ENCODE results near the gene AQP9.

Gene AQP9

DNA sequence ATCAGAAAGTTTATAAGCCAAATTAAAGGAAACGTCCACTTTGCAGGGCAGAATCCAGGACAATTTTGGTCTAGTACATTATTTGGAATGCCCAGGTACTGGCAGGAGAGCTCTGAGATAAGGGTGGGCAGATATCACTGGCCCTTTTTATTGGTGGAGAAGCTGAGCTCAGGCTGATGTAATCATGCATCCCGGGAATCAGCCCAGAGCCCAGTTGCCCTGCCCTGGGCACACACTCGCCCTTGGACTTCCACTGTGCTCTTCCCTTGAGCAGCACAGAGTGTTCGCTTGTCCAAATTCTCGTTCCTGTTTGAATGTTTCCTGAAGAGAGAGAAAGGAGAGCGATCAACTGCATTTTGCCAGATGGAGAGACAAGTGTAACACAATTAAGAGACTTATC, 3.7 kb downstream of the AQP9 start:
- no peak for DNase-seq

- no peak for DNase-seq
Observed at GRCh38 chr15:58142827-58143461, 4.8 kb downstream of the AQP9 start.

GRCh38 chr15:58145606-58146005, 7.4 kb downstream of the AQP9 start:
- DNase-seq, result no peak

- no peak for DNase-seq
Observed at GRCh38 chr15:58146211-58146610, 8.0 kb downstream of the AQP9 start.

GRCh38 chr15:58146749-58147148, 8.6 kb downstream of the AQP9 start:
- no peak for DNase-seq

DNA sequence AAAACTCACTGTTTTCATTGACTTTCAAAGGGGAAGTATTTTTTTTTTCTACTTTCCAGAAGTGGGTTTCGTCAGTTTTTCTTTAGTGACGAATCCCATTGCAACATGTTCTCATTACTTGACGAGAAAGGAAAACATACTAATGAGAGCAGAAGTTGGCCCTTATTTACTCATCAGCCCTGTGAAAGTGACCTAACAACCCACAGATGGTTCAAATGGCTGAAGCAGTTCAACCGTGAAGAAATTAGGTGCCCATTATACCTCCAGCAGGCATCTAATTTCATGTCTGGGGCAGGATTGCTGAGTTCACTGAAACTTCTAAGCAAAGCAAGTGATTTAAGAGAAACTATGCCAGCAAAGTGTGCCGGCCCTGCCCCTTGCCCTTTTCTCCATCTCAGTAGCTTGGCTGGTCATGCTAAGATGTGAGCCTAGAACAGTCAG, 9.0 kb downstream of the AQP9 start:
- DNase-seq, result no peak

DNA sequence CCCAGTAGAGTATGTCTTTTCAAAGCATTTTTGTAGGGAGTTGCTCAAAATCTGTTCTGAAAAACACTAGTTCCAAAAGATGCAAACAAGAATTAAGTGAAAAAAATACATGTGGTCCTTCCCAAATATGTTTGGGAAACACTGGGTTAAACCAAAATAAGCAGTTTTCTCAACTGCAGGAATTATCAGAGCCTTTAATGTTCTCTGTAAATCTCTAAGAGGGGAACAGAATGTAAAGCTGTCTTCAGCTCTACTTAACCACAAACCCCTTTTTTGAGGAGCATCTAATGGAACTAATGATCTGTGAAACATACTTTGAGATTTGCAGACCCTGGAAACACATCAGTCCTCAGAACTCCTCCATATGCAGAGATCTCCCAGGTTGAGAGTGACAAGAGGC, 9.9 kb downstream of the AQP9 start:
- no peak for DNase-seq

DNA sequence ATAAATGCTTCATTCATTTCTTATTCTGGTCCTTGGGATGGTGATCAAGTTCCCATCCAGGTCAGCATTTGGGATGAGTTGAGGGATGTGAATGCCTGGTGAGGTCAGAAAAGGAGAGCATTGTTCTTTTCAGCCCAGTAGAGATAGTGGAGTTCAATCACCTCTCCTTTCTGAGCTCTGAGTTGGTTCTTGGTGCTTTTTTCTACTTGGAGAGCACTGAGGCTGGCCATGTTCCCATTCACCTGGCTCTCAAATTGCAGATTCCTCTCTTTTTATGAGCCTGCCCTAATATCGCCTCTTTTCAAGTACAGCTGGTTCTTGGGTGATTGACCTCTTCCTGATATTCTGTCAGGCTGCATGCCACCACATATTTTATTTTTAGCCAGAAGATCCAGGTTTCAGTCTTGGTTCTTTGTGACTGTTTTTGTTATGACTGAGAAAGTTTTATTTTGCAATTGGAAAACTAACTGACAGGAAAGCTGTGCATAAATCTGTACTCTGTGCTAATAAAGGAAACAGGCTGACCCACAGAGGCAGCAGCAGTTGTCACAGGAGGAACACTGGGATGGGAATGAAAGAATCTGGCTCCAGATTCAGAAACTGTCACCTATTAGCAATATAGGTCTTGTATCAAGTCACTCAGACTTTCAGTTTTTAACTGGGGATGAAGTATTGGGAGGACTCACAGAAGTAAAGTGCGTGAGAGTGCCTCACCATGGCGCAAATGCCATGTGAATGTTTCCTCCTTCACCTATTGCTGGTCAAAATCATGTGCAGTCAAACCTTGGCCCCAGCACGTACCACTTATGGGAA, 10.7 kb downstream of the AQP9 start:
- no peak for DNase-seq

DNA sequence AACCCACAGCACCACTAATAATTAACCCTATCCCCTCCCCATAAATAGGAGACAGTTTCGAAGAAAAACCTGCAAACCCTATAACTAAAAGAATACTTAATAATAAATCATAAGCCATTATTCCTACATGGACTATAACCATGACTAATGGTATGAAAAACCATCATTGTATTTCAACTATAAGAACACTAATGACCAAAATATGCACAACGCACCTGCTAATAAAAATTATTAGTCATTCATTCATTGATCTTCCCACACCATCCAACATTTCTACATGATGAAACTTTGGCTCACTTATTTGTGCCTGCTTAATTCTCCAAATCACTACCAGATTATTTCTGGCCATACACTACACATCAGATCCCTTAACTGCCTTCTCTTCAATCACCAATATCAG, 16.6 kb downstream of the AQP9 start:
- no peak for DNase-seq

DNA sequence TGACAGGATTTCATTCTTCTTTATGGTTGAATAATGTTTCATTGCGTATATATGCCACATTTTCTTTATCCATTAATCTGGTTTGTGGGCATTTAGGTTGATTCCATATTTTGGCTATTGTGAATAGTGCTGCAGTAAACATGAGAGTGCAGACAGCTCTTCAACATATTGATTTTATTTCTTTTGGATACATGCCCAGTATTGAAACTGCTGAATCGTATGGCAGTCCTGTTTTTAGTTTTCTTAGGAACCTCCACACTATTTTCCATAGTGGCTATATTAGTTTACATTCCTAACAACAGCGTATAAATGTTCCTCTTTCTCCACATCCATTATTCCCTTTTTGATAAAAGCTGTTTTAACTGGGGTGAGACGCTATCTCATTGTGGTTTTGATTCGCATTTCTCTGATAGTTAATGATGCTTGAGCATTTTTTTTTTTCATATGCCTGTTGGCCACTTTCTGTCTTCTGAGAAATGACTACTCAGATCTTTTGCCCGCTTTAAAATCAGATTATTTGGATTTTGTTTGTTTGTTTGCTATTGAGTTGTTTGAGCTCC, 21.7 kb downstream of the AQP9 start:
- no peak for DNase-seq

GRCh38 chr15:58161436-58161930, 23.3 kb downstream of the AQP9 start:
- DNase-seq, result no peak

DNA sequence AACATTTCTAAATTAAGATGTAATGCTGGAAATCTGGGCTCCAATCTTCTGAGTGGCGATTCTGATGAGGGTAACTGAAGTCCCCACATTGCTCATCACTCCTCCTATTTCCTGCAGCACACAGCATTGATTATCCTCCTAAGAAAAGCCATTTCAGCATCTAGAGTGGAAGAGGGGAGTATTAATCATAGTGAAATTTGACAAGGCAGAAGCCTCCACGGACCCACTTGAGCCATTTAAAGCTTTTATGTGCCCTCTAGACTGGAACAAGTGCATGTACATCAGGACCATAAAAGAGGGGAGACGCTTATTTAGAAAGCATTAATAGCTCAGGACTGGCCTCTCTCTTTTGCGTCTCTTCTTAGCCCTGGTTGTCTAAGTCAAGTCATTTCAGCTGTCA, 25.8 kb downstream of the AQP9 start:
- DNase-seq, result no peak

DNA sequence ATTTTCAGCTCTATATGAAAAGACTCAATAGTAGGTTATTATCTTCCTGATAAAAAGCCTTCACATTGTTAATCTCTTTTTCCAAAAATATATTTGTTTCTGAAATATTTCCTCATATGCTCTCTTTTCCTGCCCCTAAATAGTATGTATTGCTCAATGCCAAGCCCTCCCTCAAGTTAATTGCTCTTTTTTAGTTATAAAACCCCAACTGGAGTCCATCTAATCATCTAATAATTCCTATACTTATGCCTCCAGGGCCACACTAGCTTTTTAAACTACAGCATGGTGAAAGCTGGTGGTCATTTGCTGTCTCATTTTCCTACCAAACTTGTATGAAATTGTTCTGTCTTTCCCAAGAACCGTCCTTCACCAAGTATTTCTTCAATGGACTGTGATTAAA, 26.7 kb downstream of the AQP9 start:
- DNase-seq, result no peak

GRCh38 chr15:58165661-58166060, 27.5 kb downstream of the AQP9 start:
- DNase-seq, result no peak

DNA sequence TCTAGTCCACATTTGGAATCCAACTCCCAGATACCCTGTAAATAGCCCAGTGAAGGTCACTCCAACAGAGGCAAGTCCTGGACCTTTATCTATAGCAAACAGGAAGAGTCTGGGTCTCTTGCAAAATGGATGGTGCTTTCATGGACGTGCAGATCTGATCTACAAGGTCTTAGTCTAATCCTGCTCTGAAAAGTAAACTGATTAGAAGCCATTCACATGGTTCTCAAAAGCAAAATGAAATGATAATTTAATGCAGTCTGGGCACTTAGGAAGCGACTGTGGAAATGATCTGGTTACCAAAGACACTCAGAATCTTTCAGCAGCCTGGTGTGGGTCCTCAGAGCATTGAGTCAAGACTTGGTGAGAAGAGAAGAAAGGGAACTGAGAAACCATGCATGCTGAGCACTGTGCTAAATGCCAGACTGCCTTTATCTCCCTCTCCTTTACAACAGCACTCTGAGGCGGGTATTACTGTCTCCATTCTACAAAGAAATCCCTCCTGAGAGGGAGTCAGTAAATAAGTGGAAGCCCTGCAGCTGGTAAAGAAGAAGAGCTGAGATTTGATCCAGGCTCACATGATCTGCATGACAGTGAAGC, 29.0 kb downstream of the AQP9 start:
- no peak for DNase-seq

GRCh38 chr15:58169934-58170333, 31.8 kb downstream of the AQP9 start:
- no peak for DNase-seq

DNA sequence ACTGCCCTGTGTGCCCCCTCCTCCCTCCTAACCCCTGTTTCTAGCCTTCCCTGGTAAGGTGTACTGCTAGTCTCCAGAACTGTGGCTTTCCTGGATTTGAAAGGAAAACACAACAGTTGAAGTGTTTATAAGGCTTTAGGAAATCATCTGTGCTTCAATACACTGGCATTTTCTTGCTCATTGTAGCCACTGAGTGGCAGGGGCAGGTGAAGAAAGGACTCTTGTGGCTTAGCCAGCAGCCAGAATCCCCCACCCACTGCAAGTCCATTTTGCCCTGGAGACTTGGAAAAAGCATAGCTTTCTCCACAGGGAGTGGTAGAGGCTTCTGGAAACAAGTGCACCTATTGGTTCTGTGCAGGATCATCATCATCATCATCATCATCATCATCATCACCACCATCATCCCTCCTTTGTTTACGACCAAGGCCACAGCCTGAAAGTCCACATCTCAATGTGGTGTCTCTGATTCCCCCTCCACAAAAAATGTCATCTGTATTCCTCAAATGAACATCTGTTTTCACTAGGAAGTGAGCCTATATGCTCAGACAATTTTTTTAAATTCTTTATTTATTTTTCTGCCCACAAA, 33.4 kb downstream of the AQP9 start:
- no peak for DNase-seq

GRCh38 chr15:58174709-58175108, 36.5 kb downstream of the AQP9 start:
- no peak for DNase-seq

GRCh38 chr15:58175955-58176354, 37.8 kb downstream of the AQP9 start:
- DNase-seq, result no peak

DNA sequence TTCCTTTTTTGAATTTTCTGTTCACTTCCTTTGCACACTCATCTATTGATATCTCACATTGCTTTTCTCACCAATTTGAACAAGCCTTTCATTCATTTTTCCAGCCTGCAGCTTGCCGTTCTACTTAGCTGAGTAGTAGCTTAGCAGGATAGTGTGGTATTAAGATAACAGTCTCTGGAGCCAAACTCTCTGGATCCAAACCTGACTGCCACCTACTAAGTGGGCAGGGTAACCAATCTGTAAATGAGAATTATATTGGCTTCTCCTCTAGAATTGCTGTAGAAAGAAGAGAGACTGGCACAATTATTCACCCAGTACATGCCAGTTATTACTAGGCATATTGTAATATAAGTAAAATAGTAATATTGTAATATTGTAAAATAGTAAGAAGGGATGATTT, 40.5 kb downstream of the AQP9 start:
- DNase-seq, result no peak

DNA sequence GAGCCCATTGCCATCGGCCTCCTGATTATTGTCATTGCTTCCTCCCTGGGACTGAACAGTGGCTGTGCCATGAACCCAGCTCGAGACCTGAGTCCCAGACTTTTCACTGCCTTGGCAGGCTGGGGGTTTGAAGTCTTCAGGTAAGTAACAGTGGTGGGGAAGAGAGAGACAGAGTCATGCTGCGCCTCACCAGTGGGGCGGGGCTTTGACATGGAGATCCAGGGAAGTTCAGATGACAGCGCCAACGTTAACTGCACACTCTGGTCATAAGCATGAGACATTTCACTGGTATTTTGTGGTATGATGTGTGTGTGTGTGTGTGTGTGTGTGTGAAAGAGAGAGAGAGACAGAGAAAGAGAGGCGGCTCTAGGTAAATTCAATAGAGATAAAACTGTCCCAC, 41.0 kb downstream of the AQP9 start:
- no peak for DNase-seq

DNA sequence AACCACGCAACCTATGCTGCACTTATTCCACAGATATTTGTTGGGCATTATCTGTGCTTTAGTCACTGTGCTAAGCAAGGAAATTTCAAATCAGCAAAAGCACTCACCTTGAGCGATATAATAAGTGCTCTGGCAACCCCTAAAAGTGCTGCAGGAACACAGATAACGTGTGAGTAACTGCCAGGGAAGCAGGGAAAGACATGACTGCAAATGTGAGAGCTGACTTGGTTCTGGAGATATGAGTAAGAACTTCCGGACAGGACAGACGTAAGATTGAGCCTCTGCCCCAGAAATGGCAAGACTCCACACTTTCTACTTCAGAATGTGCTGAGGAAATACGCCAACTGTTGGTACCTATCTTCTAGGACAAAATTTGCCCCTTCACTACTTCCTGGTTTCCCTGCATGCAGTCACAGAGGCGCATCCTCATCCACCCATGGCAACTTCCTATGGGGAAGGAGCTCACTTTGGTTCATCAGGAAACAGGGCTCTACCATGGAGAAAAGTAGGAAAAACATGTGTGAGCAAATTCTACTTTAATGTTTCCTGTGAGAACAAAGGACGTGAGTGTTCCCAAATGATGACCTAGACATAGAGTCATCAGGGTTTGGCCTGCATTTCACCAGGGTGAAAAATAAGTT, 41.7 kb downstream of the AQP9 start:
- no peak for DNase-seq

Measured in stimulated activated CD4-positive, alpha-beta T cell treated with anti-CD3 and anti-CD28 coated beads, Interleukin-4, amount 100 ng/mL, for 1 hour (primary cell).